Gastroesophageal sphincter (tissue), 4 donors: ENCODE data around the gene MGAM2. TPM values are rescaled to one million over a fixed set of nuclear protein-coding genes. Genes with fewer than 3 reads are reported as not detected.
"Not testable (repeated sequence)": the region's sequence is repeated elsewhere in the genome, so short reads cannot be mapped to it uniquely, and the experiment has no call there.

Source experiments
- ATAC-seq: fragments of 150-250 bp; one replicate; pipeline ENCODE4 v1.9.1; 2016; ENCODE audit warnings: mild to moderate bottlenecking, moderate library complexity
- H3K27ac ChIP-seq, 4 donors: fragments of 200-600 bp; sonication (generic) in 3 of 4; 1 replicate in 3 of 4; 2 replicates in 1 of 4; pipeline ENCODE4 v1.5.1; 2016 to 2019
- H3K27me3 ChIP-seq: fragments of 200-600 bp; sonication (generic); one replicate; pipeline ENCODE4 v1.5.1; 2019
- H3K36me3 ChIP-seq, 2 donors: fragments of 200-600 bp; sonication (generic); one replicate each; pipeline ENCODE4 v1.5.1; 2019; ENCODE audit warnings: control low read depth in 1 of 2
- H3K4me1 ChIP-seq, 3 donors: fragments of 200-600 bp; sonication (generic); 1 replicate in 2 of 3; 2 replicates in 1 of 3; pipeline ENCODE4 v1.5.1; 2016 to 2019; ENCODE audit warnings: control low read depth in 2 of 3
- H3K4me3 ChIP-seq, 2 donors: fragments of 200-600 bp; sonication (generic); one replicate each; pipeline ENCODE4 v1.5.1; 2019; ENCODE audit warnings: mild to moderate bottlenecking in 1 of 2, moderate library complexity in 1 of 2
- H3K9me3 ChIP-seq, 3 donors: fragments of 200-600 bp; sonication (generic); one replicate each; pipeline ENCODE4 v1.5.1; 2017 to 2019; ENCODE audit warnings: control low read depth in 2 of 3
- CTCF ChIP-seq, 4 experiments: fragments of 200-600 bp in 2 of 4; fragments of 450-650 bp in 2 of 4; sonication (generic) in 1 of 4; IDR thresholded peaks; one replicate each; pipeline ENCODE4 v1.5.1; 2017 to 2019; ENCODE audit warnings: antibody characterized with exemption in 4 of 4, mild to moderate bottlenecking in 2 of 4, moderate library complexity in 2 of 4
- EP300 ChIP-seq: sonication (generic); formaldehyde crosslinking; IDR thresholded peaks from one replicate; pipeline ENCODE4 v1.6.1; 2017; ENCODE audit warnings: antibody characterized with exemption, mild to moderate bottlenecking
- POLR2A ChIP-seq, 2 donors: fragments of 450-650 bp; IDR thresholded peaks; one replicate each; pipeline ENCODE4 v1.6.1; 2017; ENCODE audit warnings: antibody characterized with exemption in 2 of 2, mild to moderate bottlenecking in 2 of 2, moderate library complexity in 1 of 2
- POLR2AphosphoS5 ChIP-seq: sonication (generic); formaldehyde crosslinking; IDR thresholded peaks from one replicate; pipeline ENCODE4 v1.6.1; 2017; ENCODE audit warnings: antibody characterized with exemption
- WGBS, 2 donors: methylation state at CpG; one replicate each; pipeline ENCODE4 v1.1.5; 2018; ENCODE audit warnings: low coverage in 1 of 2; 5-methylcytosine and 5-hydroxymethylcytosine counted together
- total RNA-seq, 4 donors: library from RNA; depleted of rRNA; stranded (reverse); fragments of >200 nt; gene quantifications; one replicate each; pipeline ENCODE4 v1.1.0, GENCODE V29; 2016

MGAM2 gene
- total RNA-seq, 4 donors from 2014 or later, result 0.54 to 1.6 TPM; not detected in 2

GRCh38 chr7:142097571-142097970, 13.9 kb upstream of the MGAM2 start:
- Histone ChIP-seq H3K9me3 (no peaks in the 10 kb centered on the region), H3K4me3 (no peak overlapping the region), H3K4me1 (no peaks in the 10 kb centered on the region), H3K27ac (no peak overlapping the region), H3K27me3 (no peaks in the 10 kb centered on the region), H3K36me3 (no peaks in the 10 kb centered on the region)
- TF ChIP-seq CTCF (IDR thresholded peaks at IDR 0.05), result no peak
- TF ChIP-seq EP300, result no peak
- no peak for TF ChIP-seq POLR2A (IDR thresholded peaks at IDR 0.05)
- no peak for TF ChIP-seq POLR2AphosphoS5
- ATAC-seq, result no peak
- 48 to 61% methylated on average over 4 to 5 of the region's 5 CpGs for WGBS, 2 donors

GRCh38 chr7:142098004-142098403, 13.5 kb upstream of the MGAM2 start:
- WGBS, 2 donors, result 100% methylated on average over 1 of the region's 2 CpGs
- no peaks in the 10 kb centered on the region for H3K36me3 ChIP-seq
- H3K27me3 ChIP-seq, result no peaks in the 10 kb centered on the region
- no peaks in the 10 kb centered on the region for H3K9me3 ChIP-seq
- no peak for TF ChIP-seq POLR2AphosphoS5
- TF ChIP-seq EP300, result no peak
- no peak for TF ChIP-seq CTCF (IDR thresholded peaks at IDR 0.05)
- TF ChIP-seq POLR2A (IDR thresholded peaks at IDR 0.05), result no peak
- no peak for ATAC-seq
- no peak overlapping the region for H3K4me3 ChIP-seq
- H3K27ac ChIP-seq, result no peak overlapping the region
- H3K4me1 ChIP-seq, result no peaks in the 10 kb centered on the region

GRCh38 chr7:142099347-142099746, 12.2 kb upstream of the MGAM2 start:
- not testable (repeated sequence) for H3K27me3 ChIP-seq, H3K27ac ChIP-seq, H3K36me3 ChIP-seq, H3K9me3 ChIP-seq, H3K4me3 ChIP-seq, H3K4me1 ChIP-seq, ATAC-seq
- WGBS, 2 donors, result 50 to 60% methylated on average over 1 of the region's 1 CpG

GRCh38 chr7:142100634-142101033, 10.9 kb upstream of the MGAM2 start:
- no peak overlapping the region for H3K27ac ChIP-seq
- WGBS, 2 donors, result 33% methylated on average over 1 of the region's 1 CpG; no CpG with 5 or more reads in 1 of the 2 donors
- no peaks in the 10 kb centered on the region for H3K36me3 ChIP-seq
- TF ChIP-seq CTCF (IDR thresholded peaks at IDR 0.05) (no peak), POLR2AphosphoS5 (no peak), EP300 (no peak), POLR2A (IDR thresholded peaks at IDR 0.05) (no peak)
- no peak for ATAC-seq
- no peaks in the 10 kb centered on the region for H3K27me3 ChIP-seq
- no peaks in the 10 kb centered on the region for H3K9me3 ChIP-seq
- no peaks in the 10 kb centered on the region for H3K4me1 ChIP-seq
- H3K4me3 ChIP-seq, result no peak overlapping the region

GRCh38 chr7:142101794-142102193, 9.7 kb upstream of the MGAM2 start:
- H3K27ac ChIP-seq, H3K27me3 ChIP-seq, H3K4me1 ChIP-seq, H3K9me3 ChIP-seq, H3K4me3 ChIP-seq, H3K36me3 ChIP-seq, ATAC-seq: not testable (repeated sequence)
- WGBS, 2 donors, result 84 to 86% methylated on average over 2 of the region's 6 CpGs

- ATAC-seq, result peak; percentile 41
- Histone ChIP-seq H3K36me3 (no peaks in the 10 kb centered on the region), H3K4me3 (no peak overlapping the region), H3K27me3 (no peaks in the 10 kb centered on the region), H3K4me1 (no peaks in the 10 kb centered on the region), H3K27ac (no peak overlapping the region), H3K9me3 (no peaks in the 10 kb centered on the region)
- no peak for TF ChIP-seq CTCF (IDR thresholded peaks at IDR 0.05)
- no peak for TF ChIP-seq POLR2AphosphoS5
- no peak for TF ChIP-seq EP300
- no peak for TF ChIP-seq POLR2A (IDR thresholded peaks at IDR 0.05)
- WGBS, 2 donors, result 65% methylated on average over 5 of the region's 6 CpGs
These were observed 6.7 kb upstream of the MGAM2 start for GRCh38 chr7:142104550-142105527.
